GM19324 (cell line): ENCODE results near the gene TMEM37.

Source experiments
- ATAC-seq: cut with Tn5 transposase; IDR thresholded peaks from one replicate; pipeline ENCODE4 v1.9.1; 2021; ENCODE audit warnings: mild to moderate bottlenecking, moderate library complexity; ENCODE audit not compliant: unreplicated experiment, low FRiP score

TMEM37 gene

DNA sequence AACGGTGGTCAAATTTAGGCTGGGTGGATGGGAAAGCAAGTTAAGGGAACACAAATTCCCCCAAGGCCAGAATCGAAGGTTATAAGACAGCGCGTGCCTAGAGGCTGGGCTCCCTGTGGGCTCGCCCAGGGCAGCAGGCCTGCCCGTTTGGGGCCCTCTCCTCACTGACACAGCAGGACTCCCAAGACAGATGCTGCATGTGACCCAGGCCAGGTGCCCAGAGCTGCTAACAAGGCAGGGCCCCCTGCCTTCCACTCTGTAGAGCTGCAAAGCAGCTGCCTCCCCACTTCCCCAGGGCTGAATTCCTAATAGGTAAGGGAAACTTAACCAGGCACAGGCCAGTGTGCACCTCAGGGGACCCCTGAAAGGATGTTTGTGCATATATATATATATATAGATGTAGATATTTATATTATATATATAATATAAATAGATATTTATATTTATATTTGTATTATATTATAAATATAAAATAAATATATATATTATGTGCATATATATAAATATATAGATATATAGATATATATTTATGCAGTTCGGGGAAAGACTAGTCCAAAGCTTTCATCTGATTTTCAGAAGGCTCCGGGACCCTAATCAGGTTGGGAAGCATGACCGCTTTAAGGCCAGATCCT is 43.7 kb downstream of the TMEM37 start:
- ATAC-seq = no peak

- ATAC-seq = no peak
Observed at GRCh38 chr2:119475857-119476244, 44.2 kb downstream of the TMEM37 start.

DNA sequence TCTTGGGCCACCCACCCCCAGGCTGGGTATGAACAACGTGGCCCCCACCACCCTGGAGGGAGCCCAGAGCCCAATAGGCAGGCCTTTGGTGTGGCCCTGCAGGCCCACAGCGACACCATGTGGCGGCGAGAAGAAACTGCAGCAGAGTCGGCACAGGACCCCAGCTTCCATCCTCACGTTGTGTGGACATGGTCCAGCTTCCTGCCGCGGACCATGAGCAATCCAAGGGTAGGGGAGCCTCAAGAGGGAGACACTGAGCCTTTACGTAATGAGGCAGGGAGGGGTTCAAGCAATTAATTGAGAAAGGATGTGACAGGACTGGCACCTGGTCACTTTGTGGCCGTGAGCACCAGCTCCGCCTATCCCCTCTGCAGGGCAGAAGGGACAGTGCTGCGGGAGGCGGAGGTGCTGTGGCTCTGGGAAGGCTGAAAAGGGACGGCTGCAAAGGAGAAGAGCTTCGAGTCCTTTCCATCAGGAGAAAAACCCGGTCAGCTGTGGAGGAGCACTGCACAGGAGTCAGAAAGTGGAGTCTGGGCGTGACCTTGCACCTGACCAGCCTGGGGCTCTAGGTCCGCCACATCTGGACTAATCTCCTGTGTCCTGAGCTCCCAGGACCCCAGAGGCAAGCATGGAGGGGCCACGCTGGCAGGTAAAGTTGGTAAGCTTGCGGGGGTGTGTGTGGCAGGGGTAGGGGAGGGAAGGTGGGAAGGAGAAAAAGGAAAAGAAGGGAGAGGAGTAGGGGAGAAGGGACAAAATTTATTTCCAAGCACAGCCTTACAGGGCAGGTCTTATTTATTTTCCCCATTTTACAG is 44.9 kb downstream of the TMEM37 start:
- ATAC-seq = peak; percentile 51

DNA sequence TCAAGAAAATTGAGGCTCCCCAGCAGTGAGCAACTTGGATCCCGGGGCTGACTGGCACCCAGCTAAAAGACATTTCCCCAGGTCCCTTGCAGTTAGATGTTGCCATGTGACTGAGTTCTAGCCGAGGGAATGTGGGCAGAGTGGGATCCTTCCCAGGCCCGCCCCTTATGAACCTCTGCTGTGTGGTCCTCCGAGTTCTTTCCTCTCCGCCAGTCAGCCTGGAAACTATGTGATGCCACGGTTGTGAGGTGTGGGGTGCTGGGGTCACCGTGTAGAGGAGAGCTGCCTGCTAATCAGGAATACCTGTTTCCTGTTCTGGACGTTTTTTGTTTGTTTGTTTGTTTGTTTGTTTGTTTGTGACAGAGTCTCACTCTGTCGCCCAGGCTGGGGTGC is 45.5 kb downstream of the TMEM37 start:
- no peak for ATAC-seq

DNA sequence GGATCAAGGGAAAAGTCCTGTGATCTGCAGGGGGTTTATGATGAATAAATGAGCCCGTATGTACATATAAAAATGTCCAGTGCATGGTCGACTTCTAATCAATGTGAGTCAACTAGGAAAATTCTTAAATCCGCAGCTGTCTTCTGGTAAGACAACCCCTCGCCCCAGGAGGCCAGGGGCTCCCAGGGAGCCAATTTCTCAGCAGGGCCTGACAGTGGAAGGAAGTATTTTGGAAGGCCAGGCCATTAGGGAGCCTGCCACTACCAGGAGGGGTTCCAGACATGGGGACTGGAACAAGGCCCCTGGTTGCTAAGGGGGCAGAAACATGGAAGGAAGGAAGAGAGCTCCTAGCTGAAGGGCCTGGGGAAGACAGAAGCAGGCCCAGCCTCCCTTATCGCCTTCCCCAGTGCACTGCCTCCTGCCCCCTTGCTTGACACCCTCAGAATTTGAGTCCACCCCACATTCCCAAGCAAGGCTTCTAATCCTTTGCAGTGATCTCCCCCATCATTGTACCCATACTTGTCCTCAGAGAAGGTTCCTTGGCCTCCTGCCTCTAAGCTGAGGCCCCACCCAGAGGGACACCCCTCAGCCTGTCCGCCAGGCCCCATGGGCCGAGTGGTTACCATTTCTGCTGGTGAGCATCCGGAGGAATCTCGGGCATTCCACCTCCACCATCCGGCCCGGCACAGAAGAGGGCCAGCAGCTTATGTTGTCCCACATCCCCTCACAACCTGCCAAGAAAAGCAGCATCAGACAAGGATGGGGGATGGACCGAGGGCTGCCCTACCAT is 46.7 kb downstream of the TMEM37 start:
- ATAC-seq = no peak

DNA sequence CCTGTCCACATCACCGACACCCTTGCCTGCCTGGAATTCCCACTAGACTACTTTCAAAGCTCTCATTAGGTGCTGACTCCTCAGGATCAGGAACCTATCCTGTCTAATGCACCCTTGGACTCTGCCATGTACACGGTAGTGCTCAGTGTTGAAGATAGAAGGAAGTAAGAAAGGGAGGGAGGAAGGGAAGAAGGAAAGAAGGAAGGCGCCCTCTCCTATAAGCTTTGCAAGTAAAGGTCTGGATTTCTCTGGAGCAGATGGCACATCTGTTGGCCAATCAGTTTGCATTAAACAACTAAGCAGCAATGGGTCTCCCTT is 47.3 kb downstream of the TMEM37 start:
- no peak for ATAC-seq

- no peak for ATAC-seq
Observed at GRCh38 chr2:119480184-119480583, 48.5 kb downstream of the TMEM37 start.

DNA sequence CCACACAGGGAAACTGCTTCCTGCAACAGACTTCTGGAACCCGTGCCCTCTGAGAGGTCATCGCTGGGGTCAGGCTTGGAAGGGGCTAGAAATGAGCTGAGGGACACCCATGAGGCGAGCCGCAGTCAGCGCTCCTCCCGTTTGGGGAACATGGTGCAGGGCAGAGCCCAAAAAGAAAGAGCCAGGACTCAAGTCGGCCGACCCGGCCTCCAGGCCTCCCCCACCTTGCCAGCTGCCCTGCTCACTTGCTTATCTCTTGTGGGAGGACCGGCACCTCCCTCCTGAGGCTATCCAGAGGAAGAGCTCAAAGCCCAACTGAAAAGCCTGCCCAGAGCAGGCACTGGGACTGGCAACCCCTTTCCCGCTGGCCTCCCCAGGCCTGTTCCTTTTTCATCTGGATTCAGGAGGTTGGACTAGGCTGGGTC is 49.1 kb downstream of the TMEM37 start:
- ATAC-seq = no peak

GRCh38 chr2:119481501-119482455 is 50.1 kb downstream of the TMEM37 start:
- ATAC-seq = no peak

- no peak for ATAC-seq
Observed at GRCh38 chr2:119482481-119483394, 51.1 kb downstream of the TMEM37 start.

GRCh38 chr2:119483395-119483753 is 51.7 kb downstream of the TMEM37 start:
- no peak for ATAC-seq

- ATAC-seq = no peak
Observed at GRCh38 chr2:119483896-119484718, 52.5 kb downstream of the TMEM37 start.

DNA sequence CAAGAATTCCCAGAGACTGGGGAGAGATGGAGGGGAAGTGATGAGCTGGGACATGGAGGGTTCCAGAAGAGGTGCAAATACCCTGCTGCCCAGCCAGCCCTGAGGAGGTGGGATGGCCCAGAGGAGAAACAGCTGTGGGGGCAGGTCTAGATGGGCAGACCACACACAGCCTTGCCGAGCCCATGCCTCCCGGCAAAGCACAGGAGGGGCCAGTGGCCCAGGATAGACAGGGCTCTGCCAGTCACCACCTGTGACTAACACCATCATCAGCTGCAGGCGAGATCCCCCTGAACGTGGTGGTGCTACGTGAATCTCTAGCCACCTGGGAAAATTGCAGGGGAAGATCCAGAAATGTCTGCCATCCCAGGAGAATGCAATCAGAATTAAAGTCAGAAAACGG is 53.2 kb downstream of the TMEM37 start:
- ATAC-seq = no peak

DNA sequence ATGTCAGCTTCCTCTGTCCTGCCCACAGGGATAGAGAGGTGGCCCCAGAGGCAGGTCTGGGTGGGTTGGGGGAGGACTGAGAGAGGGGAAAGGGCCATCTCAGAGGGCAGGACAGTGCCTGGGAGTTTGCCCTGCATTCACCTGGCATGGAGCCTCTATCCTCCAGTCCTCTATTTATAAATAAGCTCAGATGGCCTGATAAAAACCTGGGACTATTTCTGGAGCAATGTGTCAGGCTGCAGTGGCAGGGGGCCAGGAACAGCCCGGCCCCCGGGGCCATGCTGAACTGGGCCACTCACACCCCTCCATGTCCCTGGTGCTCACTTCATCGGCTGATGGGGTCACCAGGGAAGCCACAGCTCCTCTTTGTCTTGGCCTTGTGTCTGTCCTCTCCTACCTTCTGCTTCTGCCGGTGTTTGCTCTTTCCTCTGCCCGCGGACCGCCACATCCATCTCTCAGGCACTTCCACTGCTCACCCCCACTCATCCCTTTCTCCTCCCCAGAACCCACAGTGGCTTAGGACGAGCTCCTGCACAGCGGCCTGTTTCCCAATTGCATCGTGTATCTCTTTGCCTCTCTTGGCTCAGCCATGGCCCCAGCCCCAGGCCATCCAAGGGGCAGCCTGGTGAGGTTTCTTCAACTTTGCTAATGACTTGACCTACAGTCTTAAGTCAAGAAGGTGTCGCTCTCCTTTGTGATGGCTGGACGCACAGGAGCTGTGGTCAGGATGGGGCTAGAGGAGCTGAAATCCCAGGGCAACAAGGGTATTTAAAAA is 53.9 kb downstream of the TMEM37 start:
- ATAC-seq = no peak

GRCh38 chr2:119486196-119486827 is 54.7 kb downstream of the TMEM37 start:
- ATAC-seq = no peak

GRCh38 chr2:119486886-119487285 is 55.2 kb downstream of the TMEM37 start:
- ATAC-seq = no peak

DNA sequence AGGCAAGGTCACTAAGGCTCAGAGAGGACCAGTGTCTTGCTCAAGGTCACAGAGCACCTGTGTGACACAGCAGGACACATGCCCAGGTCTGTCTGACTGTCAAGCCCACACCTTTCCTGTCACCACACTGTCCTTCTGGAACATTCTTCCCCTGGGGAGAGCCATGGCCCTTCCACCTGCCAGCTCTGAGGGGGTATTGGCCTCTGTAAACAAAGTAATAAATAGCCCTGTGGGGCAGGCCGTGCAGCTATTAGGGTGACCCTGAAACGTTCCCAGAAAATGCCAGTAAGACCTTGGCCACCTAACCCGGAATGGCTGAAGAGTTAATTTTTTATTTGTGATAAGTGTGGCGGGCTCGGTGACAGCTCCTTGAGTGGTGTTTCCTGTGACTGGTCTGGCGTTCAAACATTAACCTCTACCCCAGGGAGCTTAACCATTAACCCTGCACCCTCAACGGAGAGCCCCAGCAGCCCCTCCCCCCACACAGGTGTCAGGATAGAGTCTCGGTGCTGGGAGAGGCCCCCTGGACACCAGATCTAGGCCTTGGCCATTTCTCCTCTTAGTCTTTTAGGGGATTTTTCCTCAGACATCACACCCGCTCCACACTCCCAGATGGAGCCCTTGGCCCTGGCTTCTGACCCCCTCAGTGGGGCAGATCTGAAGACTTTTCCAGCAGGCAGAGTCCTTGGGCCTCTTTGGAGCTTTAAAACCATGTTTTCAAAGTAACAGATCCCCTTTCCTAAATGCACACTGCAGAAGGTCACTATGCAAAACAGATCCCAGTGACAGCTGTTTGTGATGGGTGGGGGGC is 56.0 kb downstream of the TMEM37 start:
- ATAC-seq = peak; percentile 58
